Central memory CD4-positive, alpha-beta T cell (primary cell): ENCODE measurements around the gene STX12.
"Not testable (repeated sequence)": the region's sequence is repeated elsewhere in the genome, so short reads cannot be mapped to it uniquely, and the experiment has no call there.

Source experiments
- DNase-seq: peaks from one replicate; pipeline ENCODE4 v3.0.0; 2022

The STX12 gene

GRCh38 chr1:27871076-27871475 is 98.1 kb downstream of the STX12 start:
- not testable (repeated sequence) for DNase-seq

GRCh38 chr1:27872059-27872801 is 99.2 kb downstream of the STX12 start, which contains the start of gene THEMIS2:
Gene THEMIS2 (plus strand): TSS chr1:27872544. CDS start chr1:27872572, 28 bp downstream.
- peak; percentile 58 for DNase-seq

GRCh38 chr1:27872802-27873551 is 100.0 kb downstream of the STX12 start:
- no peak for DNase-seq

- DNase-seq = no peak
Measured at GRCh38 chr1:27873671-27874384, 100.8 kb downstream of the STX12 start.
